HEK293 (cell line): ENCODE measurements around the gene LZTR1.

ENCODE experiments used
- CTCF ChIA-PET: fragments of 350-600 bp; formaldehyde crosslinking; extraction: SDS; loops from one replicate; lab custom pipeline; 2021; ENCODE audit warnings: antibody characterized with exemption; lab: Yijun Ruan, JAX
- POLR2A ChIA-PET: fragments of 300-600 bp; formaldehyde crosslinking; extraction: SDS; loops from one replicate; lab custom pipeline; 2020; ENCODE audit warnings: antibody characterized with exemption, inconsistent platforms; lab: Yijun Ruan, JAX
- H3K27ac ChIP-seq: fragments of 200-500 bp; sonication (Bioruptor generic); 2 replicates; pipeline ENCODE4 v1.5.1; 2014; ENCODE audit warnings: low read depth, low read length, control low read depth, inconsistent platforms; ENCODE audit errors: extremely low read depth
- H3K36me3 ChIP-seq, 2 experiments: fragments of 200-500 bp in 1 of 2; sonication (Bioruptor generic) in 1 of 2; 1 replicate in 1 of 2; 2 replicates in 1 of 2; pipeline ENCODE4 v1.5.1; 2014 to 2017; ENCODE audit warnings: inconsistent platforms in 2 of 2, low read length in 2 of 2; ENCODE audit not compliant: control insufficient read depth in 2 of 2, insufficient read depth in 1 of 2
- H3K4me1 ChIP-seq: fragments of 200-500 bp; sonication (Bioruptor generic); 2 replicates; pipeline ENCODE4 v1.5.1; 2014; ENCODE audit warnings: mild to moderate bottlenecking, low read length, inconsistent platforms; ENCODE audit not compliant: control insufficient read depth, insufficient read depth
- H3K4me3 ChIP-seq: 2 replicates; pipeline ENCODE4 v1.5.1; 2011; ENCODE audit warnings: low read depth, mild to moderate bottlenecking, control low read depth, low read length, moderate library complexity
- H3K9me3 ChIP-seq: fragments of 200-500 bp; sonication (Bioruptor generic); 2 replicates; pipeline ENCODE4 v1.5.1; 2014; ENCODE audit warnings: low read depth, low read length, inconsistent platforms; ENCODE audit not compliant: control insufficient read depth, insufficient read depth
- EGR2 ChIP-seq: fragments of 450-650 bp; formaldehyde crosslinking; IDR thresholded peaks from 2 replicates; pipeline ENCODE4 v1.5.1; 2016; ENCODE audit warnings: low read depth, missing biosample characterization, missing genetic modification characterization
- GLI2 ChIP-seq: fragments of 450-650 bp; formaldehyde crosslinking; IDR thresholded peaks from 2 replicates; pipeline ENCODE4; 2017; ENCODE audit warnings: missing biosample characterization, missing genetic modification characterization, low read depth, borderline replicate concordance
- GLI4 ChIP-seq: fragments of 450-650 bp; formaldehyde crosslinking; IDR thresholded peaks from 2 replicates; pipeline ENCODE4 v1.5.1; 2016; ENCODE audit warnings: missing biosample characterization, missing genetic modification characterization
- GLIS1 ChIP-seq: fragments of 450-650 bp; formaldehyde crosslinking; IDR thresholded peaks from 2 replicates; pipeline ENCODE4 v1.5.1; 2016; ENCODE audit warnings: missing biosample characterization, missing genetic modification characterization
- GLIS2 ChIP-seq: fragments of 450-650 bp; formaldehyde crosslinking; IDR thresholded peaks from 2 replicates; pipeline ENCODE4 v1.5.1; 2016; ENCODE audit warnings: missing biosample characterization, missing genetic modification characterization
- HOXD13 ChIP-seq: sonication (generic); formaldehyde crosslinking; IDR thresholded peaks from 2 replicates; pipeline ENCODE4 v1.8.0; 2022; ENCODE audit warnings: missing genetic modification reagents, borderline replicate concordance
- MYNN ChIP-seq: fragments of 450-650 bp; formaldehyde crosslinking; IDR thresholded peaks from 2 replicates; pipeline ENCODE4 v1.5.1; 2016; ENCODE audit warnings: missing biosample characterization, missing genetic modification characterization, borderline replicate concordance
- SP3 ChIP-seq: fragments of 450-650 bp; formaldehyde crosslinking; IDR thresholded peaks from 2 replicates; pipeline ENCODE4 v1.5.1; 2016; ENCODE audit warnings: missing biosample characterization, missing genetic modification characterization
- TRIM28 ChIP-seq: IDR thresholded peaks from 2 replicates; pipeline ENCODE4 v1.6.1; 2011; ENCODE audit warnings: low read length, control low read depth, borderline replicate concordance
- ZBTB17 ChIP-seq: fragments of 450-650 bp; formaldehyde crosslinking; IDR thresholded peaks from 2 replicates; pipeline ENCODE4 v1.5.1; 2016; ENCODE audit warnings: missing biosample characterization, missing genetic modification characterization
- ZFP69B ChIP-seq: fragments of 450-650 bp; formaldehyde crosslinking; IDR thresholded peaks from 2 replicates; pipeline ENCODE4 v1.5.1; 2016; ENCODE audit warnings: missing biosample characterization, missing genetic modification characterization
- ZIC2 ChIP-seq: fragments of 450-650 bp; formaldehyde crosslinking; IDR thresholded peaks from 2 replicates; pipeline ENCODE4 v1.5.1; 2016; ENCODE audit warnings: missing biosample characterization, missing genetic modification characterization
- ZNF121 ChIP-seq: fragments of 450-650 bp; formaldehyde crosslinking; IDR thresholded peaks from 2 replicates; pipeline ENCODE4 v1.5.1; 2016; ENCODE audit warnings: missing biosample characterization, missing genetic modification characterization
- ZNF132 ChIP-seq: fragments of 450-650 bp; formaldehyde crosslinking; IDR thresholded peaks from 2 replicates; pipeline ENCODE4 v1.5.1; 2017; ENCODE audit warnings: missing biosample characterization, missing genetic modification characterization, borderline replicate concordance
- ZNF138 ChIP-seq: fragments of 450-650 bp; formaldehyde crosslinking; IDR thresholded peaks from 2 replicates; pipeline ENCODE4 v1.5.1; 2016; ENCODE audit warnings: missing biosample characterization, missing genetic modification characterization, borderline replicate concordance
- ZNF157 ChIP-seq: fragments of 450-650 bp; formaldehyde crosslinking; IDR thresholded peaks from 2 replicates; pipeline ENCODE4 v1.5.1; 2016; ENCODE audit warnings: missing biosample characterization, missing genetic modification characterization
- ZNF169 ChIP-seq: fragments of 450-650 bp; formaldehyde crosslinking; IDR thresholded peaks from 2 replicates; pipeline ENCODE4 v1.5.1; 2016; ENCODE audit warnings: missing biosample characterization, missing genetic modification characterization
- ZNF324 ChIP-seq: fragments of 450-650 bp; formaldehyde crosslinking; IDR thresholded peaks from 2 replicates; pipeline ENCODE4 v1.5.1; 2016; ENCODE audit warnings: missing biosample characterization, missing genetic modification characterization
- ZNF350 ChIP-seq: fragments of 450-650 bp; formaldehyde crosslinking; IDR thresholded peaks from 2 replicates; pipeline ENCODE4 v1.5.0; 2017; ENCODE audit warnings: missing biosample characterization, mild to moderate bottlenecking, missing genetic modification characterization
- ZNF391 ChIP-seq: fragments of 450-650 bp; formaldehyde crosslinking; IDR thresholded peaks from 2 replicates; pipeline ENCODE4 v1.5.1; 2016; ENCODE audit warnings: low read depth, missing biosample characterization, missing genetic modification characterization, borderline replicate concordance
- ZNF423 ChIP-seq: fragments of 450-650 bp; formaldehyde crosslinking; IDR thresholded peaks from 2 replicates; pipeline ENCODE4 v1.5.1; 2016; ENCODE audit warnings: missing biosample characterization, missing genetic modification characterization
- ZNF473 ChIP-seq: fragments of 450-650 bp; formaldehyde crosslinking; IDR thresholded peaks from 2 replicates; pipeline ENCODE4 v1.5.1; 2017; ENCODE audit warnings: missing biosample characterization, missing genetic modification characterization
- ZNF501 ChIP-seq: fragments of 450-650 bp; formaldehyde crosslinking; IDR thresholded peaks from 2 replicates; pipeline ENCODE4 v1.5.1; 2016; ENCODE audit warnings: missing biosample characterization, missing genetic modification characterization
- ZNF529 ChIP-seq: fragments of 450-650 bp; formaldehyde crosslinking; IDR thresholded peaks from 2 replicates; pipeline ENCODE4 v1.5.1; 2017; ENCODE audit warnings: missing genetic modification characterization, missing biosample characterization; ENCODE audit not compliant: insufficient replicate concordance
- ZNF555 ChIP-seq: fragments of 450-650 bp; formaldehyde crosslinking; conservative IDR thresholded peaks from 2 replicates; pipeline ENCODE4 v1.5.1; 2017; ENCODE audit warnings: missing biosample characterization, mild to moderate bottlenecking, missing genetic modification characterization, inconsistent platforms
- ZNF623 ChIP-seq: fragments of 450-650 bp; formaldehyde crosslinking; IDR thresholded peaks from 2 replicates; pipeline ENCODE4 v1.5.1; 2016; ENCODE audit warnings: missing biosample characterization, missing genetic modification characterization
- TF ChIP-seq, protein P1 (sequence below): fragments of 450-650 bp; formaldehyde crosslinking; IDR thresholded peaks from 2 replicates; pipeline ENCODE4 v1.5.1; 2017; ENCODE audit warnings: missing biosample characterization, mild to moderate bottlenecking, missing genetic modification characterization, moderate library complexity
- TF ChIP-seq, protein P2 (sequence below): fragments of 450-650 bp; IDR thresholded peaks from 2 replicates; pipeline ENCODE4 v1.5.1; 2018; ENCODE audit warnings: missing biosample characterization, mild to moderate bottlenecking, missing genetic modification characterization
- TF ChIP-seq, protein P3 (sequence below): fragments of 450-650 bp; formaldehyde crosslinking; IDR thresholded peaks from 2 replicates; pipeline ENCODE4 v1.5.1; 2016; ENCODE audit warnings: missing biosample characterization, missing genetic modification characterization

LZTR1 gene

GRCh38 chr22:21044931-21045584 is 63.0 kb downstream of the LZTR1 start:
- H3K9me3 ChIP-seq: no peaks in the 10 kb centered on the region
- POLR2A ChIA-PET: interaction anchor here (0.8 to 1.3 kb wide), 2 partner anchors 43 to 63 kb away, joined by 3 to 5 read pairs; partner anchors contain the start of genes LZTR1 and THAP7
- TF ChIP-seq TRIM28 (no peak), HOXD13 (CRISPR knock-in tag) (no peak), ZNF623 (tag by site-specific recombination) (0 out of 2 replicates have a peak, but pooled peaks have one; percentile 20)
- TF ChIP-seq, protein P1, sequence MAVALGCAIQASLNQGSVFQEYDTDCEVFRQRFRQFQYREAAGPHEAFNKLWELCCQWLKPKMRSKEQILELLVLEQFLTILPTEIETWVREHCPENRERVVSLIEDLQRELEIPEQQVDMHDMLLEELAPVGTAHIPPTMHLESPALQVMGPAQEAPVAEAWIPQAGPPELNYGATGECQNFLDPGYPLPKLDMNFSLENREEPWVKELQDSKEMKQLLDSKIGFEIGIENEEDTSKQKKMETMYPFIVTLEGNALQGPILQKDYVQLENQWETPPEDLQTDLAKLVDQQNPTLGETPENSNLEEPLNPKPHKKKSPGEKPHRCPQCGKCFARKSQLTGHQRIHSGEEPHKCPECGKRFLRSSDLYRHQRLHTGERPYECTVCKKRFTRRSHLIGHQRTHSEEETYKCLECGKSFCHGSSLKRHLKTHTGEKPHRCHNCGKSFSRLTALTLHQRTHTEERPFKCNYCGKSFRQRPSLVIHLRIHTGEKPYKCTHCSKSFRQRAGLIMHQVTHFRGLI (tag by site-specific recombination): no peak
- no peaks in the 10 kb centered on the region; the same call in 1 of the 2 replicates for H3K4me1 ChIP-seq
- H3K4me3 ChIP-seq: peak overlapping the region; percentile 4; the same call in 1 of the 2 replicates
- no peaks in the 10 kb centered on the region for H3K36me3 ChIP-seq
- CTCF ChIA-PET: interaction anchor here (0.8 to 1.1 kb wide), 4 partner anchors 24 to 159 kb away, joined by 3 read pairs; no protein-coding TSS in a partner anchor
- no peak overlapping the region for H3K27ac ChIP-seq

DNA sequence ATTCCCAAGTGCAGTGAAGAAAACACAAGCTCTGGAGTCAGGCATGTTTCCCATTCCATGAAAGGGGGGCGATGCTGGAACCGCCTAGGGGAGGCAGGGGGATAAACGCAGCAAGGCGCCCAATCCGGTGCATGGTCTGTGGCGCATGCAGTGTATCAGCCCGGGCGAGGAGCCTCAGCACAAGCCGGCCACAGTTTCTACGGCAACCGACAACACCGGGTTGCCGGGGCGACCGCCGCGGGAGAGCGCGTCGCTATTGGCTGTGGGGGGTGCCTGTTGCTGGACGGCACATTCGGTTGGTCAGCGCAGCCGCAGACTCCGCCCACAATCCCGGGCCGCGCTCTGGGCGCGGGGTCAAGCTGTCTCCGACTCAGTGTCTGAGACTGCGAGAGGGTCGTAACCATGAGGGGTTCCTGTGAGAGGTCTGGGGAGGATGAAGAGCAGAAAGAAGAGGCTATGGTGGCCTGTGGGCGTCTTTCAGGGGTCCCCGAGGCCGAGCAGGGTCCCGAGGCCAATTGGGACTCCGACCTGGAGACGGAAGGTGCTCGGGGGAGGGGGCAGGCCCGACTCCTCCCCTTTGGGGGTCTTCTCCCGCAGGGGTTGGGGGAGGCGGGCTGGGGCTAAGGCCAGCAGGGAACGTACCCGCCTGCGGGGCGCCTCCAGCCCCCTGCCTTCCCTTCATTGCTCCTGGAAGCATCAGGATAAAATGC is 63.6 kb downstream of the LZTR1 start, which contains the start of gene LRRC74B:
Gene LRRC74B (plus strand): TSS at position 362 of the 710 bp plus-strand sequence. CDS start 41 bp downstream, at position 403.
- POLR2A ChIA-PET: interaction anchor here (1.3 kb wide), 1 partner anchor 43 kb away, joined by 5 read pairs; the partner anchor contains the start of gene THAP7
- CTCF ChIA-PET: interaction anchor here (0.6 to 1.3 kb wide), 6 partner anchors 8 to 160 kb away, joined by 3 to 5 read pairs (median 4); no protein-coding TSS in a partner anchor
- Histone ChIP-seq H3K4me3 (peak within 1 kb of the TSS; percentile 44), H3K36me3 (no peaks in the 10 kb centered on the region), H3K9me3 (no peaks in the 10 kb centered on the region), H3K27ac (no peak within 1 kb of the TSS), H3K4me1 (no peaks in the 10 kb centered on the region; the same call in 1 of the 2 replicates)
- TF ChIP-seq ZNF391 (no peak), ZNF473 (tag by site-specific recombination) (no peak), GLI4 (no peak), ZNF555 (tag by site-specific recombination) (no peak), ZNF169 (tag by site-specific recombination) (no peak), ZNF350 (no peak), SP3 (tag by site-specific recombination) (peak; percentile 44), ZFP69B (tag by site-specific recombination) (no peak), ZNF423 (tag by site-specific recombination) (no peak), MYNN (tag by site-specific recombination) (peak; percentile 100), TRIM28 (no peak), ZNF501 (no peak), ZNF529 (tag by site-specific recombination) (no peak), GLI2 (tag by site-specific recombination) (no peak), GLIS1 (tag by site-specific recombination) (peak; percentile 87), ZIC2 (tag by site-specific recombination) (peak; percentile 72), EGR2 (tag by site-specific recombination) (no peak), GLIS2 (tag by site-specific recombination) (peak; percentile 75), ZNF121 (tag by site-specific recombination) (no peak), ZNF132 (tag by site-specific recombination) (no peak), ZNF157 (tag by site-specific recombination) (no peak), ZNF138 (tag by site-specific recombination) (no peak), ZNF324 (no peak), ZBTB17 (tag by site-specific recombination) (peak; percentile 48)
- TF ChIP-seq, protein P2, sequence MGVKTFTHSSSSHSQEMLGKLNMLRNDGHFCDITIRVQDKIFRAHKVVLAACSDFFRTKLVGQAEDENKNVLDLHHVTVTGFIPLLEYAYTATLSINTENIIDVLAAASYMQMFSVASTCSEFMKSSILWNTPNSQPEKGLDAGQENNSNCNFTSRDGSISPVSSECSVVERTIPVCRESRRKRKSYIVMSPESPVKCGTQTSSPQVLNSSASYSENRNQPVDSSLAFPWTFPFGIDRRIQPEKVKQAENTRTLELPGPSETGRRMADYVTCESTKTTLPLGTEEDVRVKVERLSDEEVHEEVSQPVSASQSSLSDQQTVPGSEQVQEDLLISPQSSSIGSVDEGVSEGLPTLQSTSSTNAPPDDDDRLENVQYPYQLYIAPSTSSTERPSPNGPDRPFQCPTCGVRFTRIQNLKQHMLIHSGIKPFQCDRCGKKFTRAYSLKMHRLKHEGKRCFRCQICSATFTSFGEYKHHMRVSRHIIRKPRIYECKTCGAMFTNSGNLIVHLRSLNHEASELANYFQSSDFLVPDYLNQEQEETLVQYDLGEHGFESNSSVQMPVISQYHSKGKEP (tag by site-specific recombination): peak; percentile 51
- TF ChIP-seq, protein P3, sequence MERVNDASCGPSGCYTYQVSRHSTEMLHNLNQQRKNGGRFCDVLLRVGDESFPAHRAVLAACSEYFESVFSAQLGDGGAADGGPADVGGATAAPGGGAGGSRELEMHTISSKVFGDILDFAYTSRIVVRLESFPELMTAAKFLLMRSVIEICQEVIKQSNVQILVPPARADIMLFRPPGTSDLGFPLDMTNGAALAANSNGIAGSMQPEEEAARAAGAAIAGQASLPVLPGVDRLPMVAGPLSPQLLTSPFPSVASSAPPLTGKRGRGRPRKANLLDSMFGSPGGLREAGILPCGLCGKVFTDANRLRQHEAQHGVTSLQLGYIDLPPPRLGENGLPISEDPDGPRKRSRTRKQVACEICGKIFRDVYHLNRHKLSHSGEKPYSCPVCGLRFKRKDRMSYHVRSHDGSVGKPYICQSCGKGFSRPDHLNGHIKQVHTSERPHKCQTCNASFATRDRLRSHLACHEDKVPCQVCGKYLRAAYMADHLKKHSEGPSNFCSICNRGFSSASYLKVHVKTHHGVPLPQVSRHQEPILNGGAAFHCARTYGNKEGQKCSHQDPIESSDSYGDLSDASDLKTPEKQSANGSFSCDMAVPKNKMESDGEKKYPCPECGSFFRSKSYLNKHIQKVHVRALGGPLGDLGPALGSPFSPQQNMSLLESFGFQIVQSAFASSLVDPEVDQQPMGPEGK: peak; percentile 30
